ENCODE measurements around the gene RASAL2.
"Not testable (repeated sequence)": the region's sequence is repeated elsewhere in the genome, so short reads cannot be mapped to it uniquely, and the experiment has no call there.

RASAL2 gene

GRCh38 chr1:178183796-178184195 lies 89.9 kb downstream of the RASAL2 start:
- TF ChIP-seq POLR2A (IDR thresholded peaks at IDR 0.05; ENCODE audit: low read length) (no peak), GATA1 (IDR thresholded peaks at IDR 0.05; ENCODE audit: low read depth, low read length) (no peak)

GRCh38 chr1:178188306-178188705 lies 94.4 kb downstream of the RASAL2 start:
- no peak for TF ChIP-seq POLR2A (IDR thresholded peaks at IDR 0.05; ENCODE audit: low read length)
- no peak for TF ChIP-seq GATA1 (IDR thresholded peaks at IDR 0.05; ENCODE audit: low read depth, low read length)
- DNase-seq = no peak

More at GRCh38 chr1:178183796-178184195, 89.9 kb downstream of the RASAL2 start:
- DNase-seq = no peak

DNA sequence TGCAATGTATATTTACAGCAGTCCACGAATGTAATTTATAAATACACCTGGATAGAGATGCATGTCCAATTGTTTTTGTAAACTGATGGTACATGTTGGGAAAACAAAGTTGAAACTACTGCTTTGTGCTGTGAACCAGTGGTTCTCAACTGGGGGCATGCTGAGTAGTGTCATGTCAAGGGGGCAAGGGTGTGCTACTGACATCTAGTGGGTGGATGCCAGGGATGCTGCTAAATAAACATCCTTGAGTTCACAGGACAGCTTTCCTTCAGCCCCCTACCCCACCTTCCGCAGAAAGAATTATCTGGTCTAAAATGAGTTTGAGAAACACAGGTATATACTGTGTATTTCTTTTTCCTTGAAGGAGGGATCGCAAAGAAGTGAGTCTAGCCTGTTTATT lies 95.9 kb downstream of the RASAL2 start:
- DNase-seq = peak; percentile 32 to 44
- TF ChIP-seq GATA1 (IDR thresholded peaks at IDR 0.05; ENCODE audit: low read depth, low read length) (no peak), POLR2A (IDR thresholded peaks at IDR 0.05; ENCODE audit: low read length) (no peak)

DNA sequence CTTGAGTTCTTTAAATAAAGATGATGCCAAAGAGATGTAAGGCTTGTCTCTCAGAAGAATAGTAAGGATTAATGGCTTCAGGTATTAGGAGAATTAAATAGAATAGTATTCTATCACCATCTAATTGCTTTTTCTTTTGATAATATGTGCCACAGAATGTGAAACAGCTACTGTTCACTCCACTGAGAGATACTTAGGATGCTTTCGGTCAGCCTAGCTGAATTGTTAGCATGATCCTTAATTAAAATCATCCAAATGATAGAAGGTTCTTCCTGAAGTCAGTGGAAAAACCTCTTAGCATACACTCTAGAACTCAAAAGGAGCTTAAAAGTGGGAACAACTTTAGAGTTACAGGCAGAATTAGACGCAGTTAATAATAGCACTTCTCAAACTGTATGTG lies 97.0 kb downstream of the RASAL2 start:
- TF ChIP-seq POLR2A (IDR thresholded peaks at IDR 0.05; ENCODE audit: low read length) (no peak), GATA1 (IDR thresholded peaks at IDR 0.05; ENCODE audit: low read depth, low read length) (no peak)

DNA sequence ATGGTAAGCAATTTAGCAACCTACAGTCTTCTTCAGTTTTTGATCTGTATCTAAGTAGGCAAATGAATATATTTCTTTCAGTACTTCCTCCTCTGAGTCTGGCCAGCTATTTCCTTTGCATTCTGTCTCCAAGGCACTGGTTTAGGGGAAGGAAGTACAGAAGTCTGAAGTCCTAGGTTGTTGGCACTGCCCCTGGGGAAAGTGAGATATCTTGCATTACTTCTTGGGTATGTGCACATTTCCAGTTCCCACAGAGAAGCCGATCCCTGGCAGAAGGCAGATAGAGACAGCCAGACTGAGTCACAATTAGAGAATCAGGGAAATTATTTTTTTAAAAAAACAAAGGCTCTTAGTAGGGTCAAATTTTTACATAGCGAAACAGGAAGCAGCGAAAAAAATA lies 98.8 kb downstream of the RASAL2 start:
- no peak for TF ChIP-seq GATA1 (IDR thresholded peaks at IDR 0.05; ENCODE audit: low read depth, low read length)
- TF ChIP-seq POLR2A (IDR thresholded peaks at IDR 0.05; ENCODE audit: low read length) = no peak
- DNase-seq = no peak

More for the DNA sequence above, 97.0 kb downstream of the RASAL2 start:
- no peak for DNase-seq

DNA sequence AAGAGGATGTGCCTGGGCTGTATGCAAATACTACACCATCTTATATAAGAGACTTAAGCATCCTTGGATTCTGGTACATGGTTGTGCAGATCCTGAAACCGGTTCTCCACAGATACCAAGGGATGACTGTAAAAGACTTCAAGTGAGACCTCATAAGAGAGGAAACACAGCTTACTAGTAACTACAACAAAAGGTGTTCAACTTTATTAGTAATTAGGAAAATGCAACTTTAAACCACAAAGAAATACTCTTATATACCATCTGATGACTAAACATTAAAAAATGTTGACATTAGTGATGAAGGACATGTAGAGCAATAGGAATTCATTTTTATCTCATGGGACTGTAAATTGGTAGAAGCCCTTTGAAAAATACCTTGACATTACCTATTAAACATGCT lies 102.7 kb downstream of the RASAL2 start:
- TF ChIP-seq GATA1 (IDR thresholded peaks at IDR 0.05; ENCODE audit: low read depth, low read length) (no peak), POLR2A (IDR thresholded peaks at IDR 0.05; ENCODE audit: low read length) (no peak)
- DNase-seq = no peak

DNA sequence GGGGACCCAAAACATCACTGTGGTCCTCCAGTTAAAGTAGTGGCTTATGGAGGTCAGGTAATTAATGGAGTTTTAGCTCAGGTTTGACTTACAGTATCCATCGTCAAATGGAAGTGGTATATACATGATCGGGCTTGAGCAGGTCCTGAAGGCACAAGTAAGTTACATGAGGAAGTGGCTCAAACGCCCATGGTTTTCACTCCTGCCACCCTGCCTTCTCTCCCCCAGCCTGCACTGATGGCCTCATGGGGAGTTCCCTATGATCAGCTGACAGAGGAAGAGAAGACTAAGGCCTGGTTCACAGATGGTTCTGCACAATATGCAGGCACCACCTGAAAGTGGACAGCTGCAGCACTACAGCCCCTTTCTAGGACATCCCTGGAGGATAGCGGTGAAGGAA lies 108.2 kb downstream of the RASAL2 start:
- DNase-seq = not testable (repeated sequence)

GRCh38 chr1:178202546-178202945 lies 108.6 kb downstream of the RASAL2 start:
- DNase-seq = not testable (repeated sequence)

- DNase-seq = not testable (repeated sequence)
These were observed 114.5 kb downstream of the RASAL2 start for GRCh38 chr1:178208269-178208856.

DNA sequence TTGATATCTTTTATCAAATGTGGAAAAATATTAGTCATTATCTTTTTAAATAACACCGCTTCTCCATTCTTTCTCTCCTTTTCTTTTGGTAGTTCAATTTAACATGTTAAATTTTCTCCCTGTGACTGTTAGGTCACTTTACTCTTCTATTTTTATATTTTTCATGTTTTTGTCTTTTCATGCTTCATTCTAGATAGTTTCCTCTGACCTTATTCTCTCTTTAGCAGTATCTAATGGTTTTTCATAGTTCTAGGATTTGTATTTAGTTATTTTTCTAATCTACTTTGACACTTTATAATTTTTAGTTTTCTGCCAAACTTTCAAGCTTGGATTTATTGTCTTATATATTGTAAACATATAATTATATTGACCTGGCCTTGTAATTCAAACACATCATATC lies 116.0 kb downstream of the RASAL2 start:
- DNase-seq = no peak
- TF ChIP-seq GATA1 (IDR thresholded peaks at IDR 0.05; ENCODE audit: low read depth, low read length) (no peak), POLR2A (IDR thresholded peaks at IDR 0.05; ENCODE audit: low read length) (no peak)

- DNase-seq = no peak
- no peak for TF ChIP-seq POLR2A (IDR thresholded peaks at IDR 0.05; ENCODE audit: low read length)
- no peak for TF ChIP-seq GATA1 (IDR thresholded peaks at IDR 0.05; ENCODE audit: low read depth, low read length)
These were observed 124.6 kb downstream of the RASAL2 start for GRCh38 chr1:178218550-178218949.

DNA sequence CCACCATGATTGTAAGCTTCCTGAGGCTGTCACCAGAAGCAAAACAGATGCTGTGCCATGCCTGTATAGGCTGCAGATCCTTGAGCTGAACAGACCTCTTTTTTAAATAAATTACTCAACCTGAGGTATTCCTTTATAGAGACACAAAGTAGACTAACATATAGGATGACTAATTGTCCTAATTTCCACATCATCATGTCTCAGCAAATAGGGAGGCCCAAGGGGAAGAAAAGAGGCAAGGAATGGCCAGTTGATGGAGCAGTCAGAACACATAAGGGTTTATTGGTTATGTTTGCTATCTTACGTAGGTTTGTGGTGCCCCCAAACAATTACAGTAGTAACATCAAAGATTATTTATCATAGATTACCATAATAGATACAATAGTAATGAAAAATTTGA lies 126.2 kb downstream of the RASAL2 start:
- no peak for TF ChIP-seq GATA1 (IDR thresholded peaks at IDR 0.05; ENCODE audit: low read depth, low read length)
- TF ChIP-seq POLR2A (IDR thresholded peaks at IDR 0.05; ENCODE audit: low read length) = no peak
- DNase-seq = no peak

GRCh38 chr1:178223289-178223688 lies 129.4 kb downstream of the RASAL2 start:
- no peak for DNase-seq
- TF ChIP-seq GATA1 (IDR thresholded peaks at IDR 0.05; ENCODE audit: low read depth, low read length) = no peak
- no peak for TF ChIP-seq POLR2A (IDR thresholded peaks at IDR 0.05; ENCODE audit: low read length)

DNA sequence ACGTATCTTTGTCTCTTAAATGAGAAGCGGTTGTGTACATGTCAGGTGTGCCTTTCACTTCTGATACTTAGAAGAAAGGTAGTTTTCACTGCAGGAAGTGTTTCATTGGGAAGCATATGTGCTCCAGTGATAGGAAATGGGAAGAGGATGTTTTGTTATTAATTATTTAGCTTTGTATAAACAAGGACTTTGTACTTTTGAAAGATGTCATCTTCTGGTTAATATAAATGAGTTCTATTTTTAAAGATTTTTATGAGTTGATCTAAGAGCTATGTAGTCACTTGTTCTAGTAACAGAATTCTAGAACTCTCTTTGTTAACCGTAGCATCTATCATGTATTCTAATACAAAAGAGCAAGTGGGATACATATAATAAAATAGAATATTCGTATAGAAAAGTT lies 130.5 kb downstream of the RASAL2 start:
- TF ChIP-seq POLR2A (IDR thresholded peaks at IDR 0.05; ENCODE audit: low read length) (no peak), GATA1 (IDR thresholded peaks at IDR 0.05; ENCODE audit: low read depth, low read length) (no peak)
- no peak for DNase-seq

DNA sequence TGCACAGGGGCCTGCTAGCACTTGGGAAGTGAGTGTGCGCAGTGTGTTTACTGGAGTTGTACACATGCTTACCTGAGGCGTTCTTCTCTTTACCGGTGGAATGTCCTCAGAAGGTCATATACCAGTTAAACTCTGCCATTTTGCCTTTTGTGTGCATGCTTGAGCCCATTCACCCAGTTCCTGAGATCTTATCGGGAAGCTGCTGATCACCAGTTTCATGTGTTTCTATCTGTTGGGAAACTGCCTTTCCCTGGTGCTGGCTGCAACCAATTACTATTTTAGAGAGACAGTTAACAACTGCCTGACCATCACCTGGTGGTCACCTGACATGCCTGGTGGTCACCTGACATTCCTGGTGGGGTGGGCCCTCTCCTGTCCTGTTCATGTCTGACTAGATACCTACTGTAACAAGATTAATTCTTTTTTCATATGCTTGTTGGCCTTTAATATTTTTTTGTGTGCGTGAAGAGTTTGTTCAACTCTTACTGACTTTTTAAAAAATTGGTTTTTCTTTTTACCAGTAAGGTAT lies 137.0 kb downstream of the RASAL2 start:
- TF ChIP-seq GATA1 (IDR thresholded peaks at IDR 0.05; ENCODE audit: low read depth, low read length) (no peak), POLR2A (IDR thresholded peaks at IDR 0.05; ENCODE audit: low read length) (no peak)
- DNase-seq = no peak

DNA sequence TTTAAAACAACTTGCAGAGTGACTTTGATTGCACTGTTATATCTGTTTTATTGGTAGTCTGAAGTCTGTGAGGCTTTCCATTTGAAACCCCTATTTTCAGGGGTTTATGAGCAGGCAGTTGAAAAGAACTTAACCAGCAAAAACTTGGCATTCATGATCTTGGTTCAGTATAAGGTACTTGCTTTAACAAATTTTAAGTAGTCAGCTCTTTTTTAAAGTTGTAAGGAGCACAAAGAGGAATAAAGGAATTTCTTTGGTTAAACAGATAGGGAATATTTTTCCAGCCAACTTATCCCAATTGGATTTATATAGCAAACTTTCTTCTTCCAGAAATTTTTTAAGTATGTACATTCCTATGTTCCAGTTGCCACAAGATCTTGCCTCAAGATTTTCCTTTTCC lies 138.2 kb downstream of the RASAL2 start:
- no peak for TF ChIP-seq POLR2A (IDR thresholded peaks at IDR 0.05; ENCODE audit: low read length)
- TF ChIP-seq GATA1 (IDR thresholded peaks at IDR 0.05; ENCODE audit: low read depth, low read length) = no peak
- DNase-seq = no peak

Measured in erythroblast (primary cell).